Transverse colon (tissue), 4 donors: ENCODE results near the gene ECHDC3.

Experiments used
- EP300 ChIP-seq: sonication (generic); formaldehyde crosslinking; IDR thresholded peaks from one replicate; pipeline ENCODE4 v1.6.1; 2017; ENCODE audit warnings: antibody characterized with exemption, low read depth
- POLR2AphosphoS5 ChIP-seq, 3 donors: sonication (generic); formaldehyde crosslinking; IDR thresholded peaks; one replicate each; pipeline ENCODE4 v1.6.1; 2016; ENCODE audit warnings: antibody characterized with exemption in 3 of 3
- TF ChIP-seq, protein P1 (sequence below), 5 experiments: fragments of 200-600 bp in 3 of 5; fragments of 450-650 bp in 2 of 5; sonication (generic) in 3 of 5; IDR thresholded peaks; 1 replicate in 2 of 5; 2 replicates in 3 of 5; pipeline ENCODE4 v1.5.1; 2016 to 2017; ENCODE audit warnings: antibody characterized with exemption in 5 of 5, inconsistent platforms in 3 of 5, mild to moderate bottlenecking in 2 of 5, moderate library complexity in 1 of 5

DNA sequence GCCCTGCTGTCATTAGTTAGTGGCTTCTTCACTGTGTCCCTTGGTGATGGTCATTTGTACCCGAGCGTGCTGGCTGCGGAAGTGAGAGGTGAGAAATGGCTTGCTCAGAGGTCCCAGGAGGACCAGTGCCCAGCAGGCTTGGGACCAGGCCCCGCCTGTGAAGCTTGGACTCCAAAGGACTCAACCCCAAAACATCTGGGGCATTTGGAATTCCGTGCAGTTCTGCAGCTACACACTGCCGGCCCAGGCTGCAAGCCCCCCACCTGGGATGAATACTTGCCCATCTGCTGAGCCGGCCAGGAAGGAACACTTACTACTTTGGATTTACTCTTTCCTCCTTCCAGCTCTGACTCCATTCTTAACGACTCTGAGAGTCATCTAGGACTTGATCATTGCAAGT, 18.0 kb downstream of the ECHDC3 start:
- TF ChIP-seq, protein P1, sequence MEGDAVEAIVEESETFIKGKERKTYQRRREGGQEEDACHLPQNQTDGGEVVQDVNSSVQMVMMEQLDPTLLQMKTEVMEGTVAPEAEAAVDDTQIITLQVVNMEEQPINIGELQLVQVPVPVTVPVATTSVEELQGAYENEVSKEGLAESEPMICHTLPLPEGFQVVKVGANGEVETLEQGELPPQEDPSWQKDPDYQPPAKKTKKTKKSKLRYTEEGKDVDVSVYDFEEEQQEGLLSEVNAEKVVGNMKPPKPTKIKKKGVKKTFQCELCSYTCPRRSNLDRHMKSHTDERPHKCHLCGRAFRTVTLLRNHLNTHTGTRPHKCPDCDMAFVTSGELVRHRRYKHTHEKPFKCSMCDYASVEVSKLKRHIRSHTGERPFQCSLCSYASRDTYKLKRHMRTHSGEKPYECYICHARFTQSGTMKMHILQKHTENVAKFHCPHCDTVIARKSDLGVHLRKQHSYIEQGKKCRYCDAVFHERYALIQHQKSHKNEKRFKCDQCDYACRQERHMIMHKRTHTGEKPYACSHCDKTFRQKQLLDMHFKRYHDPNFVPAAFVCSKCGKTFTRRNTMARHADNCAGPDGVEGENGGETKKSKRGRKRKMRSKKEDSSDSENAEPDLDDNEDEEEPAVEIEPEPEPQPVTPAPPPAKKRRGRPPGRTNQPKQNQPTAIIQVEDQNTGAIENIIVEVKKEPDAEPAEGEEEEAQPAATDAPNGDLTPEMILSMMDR (IDR thresholded peaks at IDR 0.05): no peak
- TF ChIP-seq EP300: no peak
- no peak for TF ChIP-seq POLR2AphosphoS5 (IDR thresholded peaks at IDR 0.05)
